K562 (cell line): ENCODE measurements around the gene KCTD19. TPM values are rescaled to one million over a fixed set of nuclear protein-coding genes. Genes with fewer than 3 reads are reported as not detected.
A peak's percentile ranks its signal among the peaks of the same experiment; 100 is the strongest.

ENCODE experiments used
- ARNT ChIP-seq, 2 experiments: fragments of 450-650 bp; IDR thresholded peaks; 2 replicates each; pipeline ENCODE4 v1.6.1; 2016; ENCODE audit warnings: mild to moderate bottlenecking in 1 of 2
- ASH1L ChIP-seq: fragments of 450-650 bp; IDR thresholded peaks from 2 replicates; pipeline ENCODE4 v1.6.1; 2018; ENCODE audit warnings: borderline replicate concordance, mild to moderate bottlenecking, low read depth; ENCODE audit not compliant: partially characterized antibody
- BHLHE40 ChIP-seq: IDR thresholded peaks from 2 replicates; pipeline ENCODE4 v1.6.1; 2011; ENCODE audit warnings: low read length, improper control_type of control experiment
- CSDE1 ChIP-seq, 2 experiments: fragments of 450-650 bp; IDR thresholded peaks; 2 replicates each; pipeline ENCODE4 v1.6.1; 2016; ENCODE audit warnings: mild to moderate bottlenecking in 1 of 2
- ETV5 ChIP-seq: sonication (generic); formaldehyde crosslinking; IDR thresholded peaks from 2 replicates; pipeline ENCODE4 v1.4.0; 2020; ENCODE audit warnings: low read depth, mild to moderate bottlenecking, missing genetic modification reagents
- MEF2D ChIP-seq: conservative IDR thresholded peaks from 2 replicates; pipeline ENCODE4 v1.6.1; 2016; ENCODE audit warnings: low read depth, missing genetic modification characterization, missing compliant biosample characterization
- SMARCA5 ChIP-seq: fragments of 450-650 bp; IDR thresholded peaks from 2 replicates; pipeline ENCODE4 v1.6.1; 2016
- TAL1 ChIP-seq: fragments of 450-650 bp; IDR thresholded peaks from 2 replicates; pipeline ENCODE4 v1.6.1; 2016; ENCODE audit warnings: mild to moderate bottlenecking
- TBP ChIP-seq: optimal IDR thresholded peaks from 2 replicates; pipeline ENCODE3; 2011; ENCODE audit warnings: low read depth, low read length, improper control_type of control experiment
- ZBTB7A ChIP-seq: IDR thresholded peaks from 2 replicates; pipeline ENCODE4 v1.6.1; 2011; ENCODE audit warnings: low read depth, mild to moderate bottlenecking, low read length, moderate library complexity, borderline replicate concordance; ENCODE audit not compliant: control insufficient read depth
- ZNF239 ChIP-seq: fragments of 250-450 bp; sonication (Bioruptor Pico); IDR thresholded peaks from 2 replicates; pipeline ENCODE4 v1.4.0; 2020; ENCODE audit warnings: mild to moderate bottlenecking
- ZNF384 ChIP-seq: IDR thresholded peaks from 2 replicates; pipeline ENCODE4 v1.6.1; 2012; ENCODE audit warnings: low read depth, low read length, improper control_type of control experiment
- ZNF431 ChIP-seq: sonication (generic); formaldehyde crosslinking; IDR thresholded peaks from 2 replicates; pipeline ENCODE4 v1.8.0; 2022; ENCODE audit warnings: mild to moderate bottlenecking, missing genetic modification reagents
- ZNF785 ChIP-seq: fragments of 250-450 bp; sonication (Bioruptor Pico); IDR thresholded peaks from 2 replicates; pipeline ENCODE4 v1.4.0; 2020; ENCODE audit warnings: mild to moderate bottlenecking
- ZSCAN32 ChIP-seq: fragments of 450-650 bp; formaldehyde crosslinking; IDR thresholded peaks from 2 replicates; pipeline ENCODE4 v1.4.0; 2020; ENCODE audit warnings: mild to moderate bottlenecking, moderate library complexity
- polyA plus RNA-seq, 8 experiments: library from polyadenylated mRNA; depleted of rRNA in 4 of 8; stranded (reverse) in 5 of 8; unstranded in 3 of 8; fragments of >200 nt; fragmentation: Nextera tagmentation in 2 of 8; fragmentation: Illumina TruSeq in 1 of 8; extraction: Ambion mirVana in 2 of 8; extraction: Trizol in 1 of 8; gene quantifications; 2 replicates each; pipeline versions ENCODE4 v1.2.1 to v1.2.3, GENCODE V29; 2011 to 2014; ENCODE audit warnings: inconsistent platforms in 1 of 8, missing spikeins in 1 of 8
- total RNA-seq, 7 experiments: library from RNA; depleted of rRNA in 6 of 7; stranded (reverse); fragments of >200 nt in 6 of 7; fragmentation: Illumina TruSeq in 2 of 7; extraction: Trizol in 2 of 7; gene quantifications; 2 replicates each; pipeline versions ENCODE4 v1.2.1 to v1.2.3, GENCODE V29; 2011 to 2021; ENCODE audit warnings: low replicate concordance in 1 of 7
- TF ChIP-seq, protein P1 (sequence below): sonication (generic); formaldehyde crosslinking; IDR thresholded peaks from 2 replicates; pipeline ENCODE4 v1.8.1; 2023; ENCODE audit warnings: mild to moderate bottlenecking, missing genetic modification reagents, moderate library complexity
- TF ChIP-seq, protein P2 (sequence below): sonication (generic); formaldehyde crosslinking; IDR thresholded peaks from 2 replicates; pipeline ENCODE4 v1.8.0; 2023; ENCODE audit warnings: mild to moderate bottlenecking, missing genetic modification reagents
- TF ChIP-seq, protein P3 (sequence below): fragments of 200-800 bp; sonication (Bioruptor generic); IDR thresholded peaks from 2 replicates; pipeline ENCODE4 v1.6.1; 2016; ENCODE audit warnings: missing genetic modification characterization, missing compliant biosample characterization
- TF ChIP-seq, protein P4 (sequence below): fragments of 450-650 bp; formaldehyde crosslinking; IDR thresholded peaks from 2 replicates; pipeline ENCODE4 v1.4.0; 2020; ENCODE audit warnings: mild to moderate bottlenecking

KCTD19 gene
- total and polyA plus RNA-seq, 9 of the 15 experiments (the other 6 are each of a cell fraction or from before 2014, with no cell fraction given): 0.03 to 0.91 (median 0.22) TPM; not detected in 2

DNA sequence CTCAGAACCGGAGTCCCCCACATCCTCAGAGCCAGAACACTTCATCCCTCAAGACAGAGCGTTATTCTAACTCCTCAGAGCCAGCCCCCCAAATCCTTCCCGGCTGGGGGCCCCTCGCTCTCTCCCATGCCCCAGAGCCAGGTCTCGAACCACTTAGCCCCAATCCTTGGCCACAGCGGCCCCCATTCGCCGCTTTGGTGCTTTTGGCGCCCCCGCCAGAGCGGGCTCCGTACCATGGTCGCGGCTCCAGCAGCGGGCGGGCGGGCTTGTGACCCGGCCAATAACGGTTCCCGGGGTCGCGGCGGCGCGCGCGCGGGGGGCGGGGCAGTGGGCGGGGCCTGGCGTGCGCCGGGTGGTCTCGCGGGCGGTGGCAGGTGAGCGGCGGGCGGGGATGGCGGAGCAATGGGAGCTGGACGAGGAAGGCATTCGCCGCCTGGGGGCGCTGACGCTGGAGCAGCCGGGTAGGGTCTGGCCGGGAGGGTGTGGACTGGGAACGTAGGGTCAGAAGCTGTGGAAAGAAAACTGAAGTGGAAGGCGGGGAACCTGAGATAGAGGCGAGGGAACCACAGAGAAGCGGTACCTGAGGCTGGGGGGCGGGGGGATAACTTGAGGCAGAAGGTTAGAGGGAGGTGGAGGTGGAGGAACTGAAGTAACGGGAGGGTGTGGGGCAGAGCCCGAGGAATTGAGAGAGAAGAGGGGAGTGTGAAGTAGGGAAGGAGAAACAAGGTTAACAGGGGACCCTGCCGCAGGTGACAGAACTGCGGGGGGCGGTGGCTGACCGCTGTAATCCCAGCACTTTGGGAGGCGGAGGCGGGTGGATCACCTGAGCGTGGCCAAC is at the start of gene KCTD19, which contains the start of gene LRRC36 (continued):
- TF ChIP-seq, protein P1, sequence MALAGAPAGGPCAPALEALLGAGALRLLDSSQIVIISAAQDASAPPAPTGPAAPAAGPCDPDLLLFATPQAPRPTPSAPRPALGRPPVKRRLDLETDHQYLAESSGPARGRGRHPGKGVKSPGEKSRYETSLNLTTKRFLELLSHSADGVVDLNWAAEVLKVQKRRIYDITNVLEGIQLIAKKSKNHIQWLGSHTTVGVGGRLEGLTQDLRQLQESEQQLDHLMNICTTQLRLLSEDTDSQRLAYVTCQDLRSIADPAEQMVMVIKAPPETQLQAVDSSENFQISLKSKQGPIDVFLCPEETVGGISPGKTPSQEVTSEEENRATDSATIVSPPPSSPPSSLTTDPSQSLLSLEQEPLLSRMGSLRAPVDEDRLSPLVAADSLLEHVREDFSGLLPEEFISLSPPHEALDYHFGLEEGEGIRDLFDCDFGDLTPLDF (CRISPR knock-in tag): peak; percentile 68; the same call in 1 of the 2 replicates
- TF ChIP-seq, protein P2, sequence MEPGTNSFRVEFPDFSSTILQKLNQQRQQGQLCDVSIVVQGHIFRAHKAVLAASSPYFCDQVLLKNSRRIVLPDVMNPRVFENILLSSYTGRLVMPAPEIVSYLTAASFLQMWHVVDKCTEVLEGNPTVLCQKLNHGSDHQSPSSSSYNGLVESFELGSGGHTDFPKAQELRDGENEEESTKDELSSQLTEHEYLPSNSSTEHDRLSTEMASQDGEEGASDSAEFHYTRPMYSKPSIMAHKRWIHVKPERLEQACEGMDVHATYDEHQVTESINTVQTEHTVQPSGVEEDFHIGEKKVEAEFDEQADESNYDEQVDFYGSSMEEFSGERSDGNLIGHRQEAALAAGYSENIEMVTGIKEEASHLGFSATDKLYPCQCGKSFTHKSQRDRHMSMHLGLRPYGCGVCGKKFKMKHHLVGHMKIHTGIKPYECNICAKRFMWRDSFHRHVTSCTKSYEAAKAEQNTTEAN (CRISPR knock-in tag): no peak
- TF ChIP-seq ASH1L: peak; percentile 28
- no peak for TF ChIP-seq ZNF384
- TF ChIP-seq, protein P3, sequence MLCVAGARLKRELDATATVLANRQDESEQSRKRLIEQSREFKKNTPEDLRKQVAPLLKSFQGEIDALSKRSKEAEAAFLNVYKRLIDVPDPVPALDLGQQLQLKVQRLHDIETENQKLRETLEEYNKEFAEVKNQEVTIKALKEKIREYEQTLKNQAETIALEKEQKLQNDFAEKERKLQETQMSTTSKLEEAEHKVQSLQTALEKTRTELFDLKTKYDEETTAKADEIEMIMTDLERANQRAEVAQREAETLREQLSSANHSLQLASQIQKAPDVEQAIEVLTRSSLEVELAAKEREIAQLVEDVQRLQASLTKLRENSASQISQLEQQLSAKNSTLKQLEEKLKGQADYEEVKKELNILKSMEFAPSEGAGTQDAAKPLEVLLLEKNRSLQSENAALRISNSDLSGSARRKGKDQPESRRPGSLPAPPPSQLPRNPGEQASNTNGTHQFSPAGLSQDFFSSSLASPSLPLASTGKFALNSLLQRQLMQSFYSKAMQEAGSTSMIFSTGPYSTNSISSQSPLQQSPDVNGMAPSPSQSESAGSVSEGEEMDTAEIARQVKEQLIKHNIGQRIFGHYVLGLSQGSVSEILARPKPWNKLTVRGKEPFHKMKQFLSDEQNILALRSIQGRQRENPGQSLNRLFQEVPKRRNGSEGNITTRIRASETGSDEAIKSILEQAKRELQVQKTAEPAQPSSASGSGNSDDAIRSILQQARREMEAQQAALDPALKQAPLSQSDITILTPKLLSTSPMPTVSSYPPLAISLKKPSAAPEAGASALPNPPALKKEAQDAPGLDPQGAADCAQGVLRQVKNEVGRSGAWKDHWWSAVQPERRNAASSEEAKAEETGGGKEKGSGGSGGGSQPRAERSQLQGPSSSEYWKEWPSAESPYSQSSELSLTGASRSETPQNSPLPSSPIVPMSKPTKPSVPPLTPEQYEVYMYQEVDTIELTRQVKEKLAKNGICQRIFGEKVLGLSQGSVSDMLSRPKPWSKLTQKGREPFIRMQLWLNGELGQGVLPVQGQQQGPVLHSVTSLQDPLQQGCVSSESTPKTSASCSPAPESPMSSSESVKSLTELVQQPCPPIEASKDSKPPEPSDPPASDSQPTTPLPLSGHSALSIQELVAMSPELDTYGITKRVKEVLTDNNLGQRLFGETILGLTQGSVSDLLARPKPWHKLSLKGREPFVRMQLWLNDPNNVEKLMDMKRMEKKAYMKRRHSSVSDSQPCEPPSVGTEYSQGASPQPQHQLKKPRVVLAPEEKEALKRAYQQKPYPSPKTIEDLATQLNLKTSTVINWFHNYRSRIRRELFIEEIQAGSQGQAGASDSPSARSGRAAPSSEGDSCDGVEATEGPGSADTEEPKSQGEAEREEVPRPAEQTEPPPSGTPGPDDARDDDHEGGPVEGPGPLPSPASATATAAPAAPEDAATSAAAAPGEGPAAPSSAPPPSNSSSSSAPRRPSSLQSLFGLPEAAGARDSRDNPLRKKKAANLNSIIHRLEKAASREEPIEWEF (CRISPR knock-in tag): no peak
- TF ChIP-seq, protein P4, sequence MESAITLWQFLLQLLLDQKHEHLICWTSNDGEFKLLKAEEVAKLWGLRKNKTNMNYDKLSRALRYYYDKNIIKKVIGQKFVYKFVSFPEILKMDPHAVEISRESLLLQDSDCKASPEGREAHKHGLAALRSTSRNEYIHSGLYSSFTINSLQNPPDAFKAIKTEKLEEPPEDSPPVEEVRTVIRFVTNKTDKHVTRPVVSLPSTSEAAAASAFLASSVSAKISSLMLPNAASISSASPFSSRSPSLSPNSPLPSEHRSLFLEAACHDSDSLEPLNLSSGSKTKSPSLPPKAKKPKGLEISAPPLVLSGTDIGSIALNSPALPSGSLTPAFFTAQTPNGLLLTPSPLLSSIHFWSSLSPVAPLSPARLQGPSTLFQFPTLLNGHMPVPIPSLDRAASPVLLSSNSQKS: no peak
- TF ChIP-seq ZNF239: no peak
- no peak for TF ChIP-seq MEF2D (tag)
- no peak for TF ChIP-seq ETV5 (CRISPR knock-in tag)
- TF ChIP-seq ZNF785 (CRISPR knock-in tag): no peak
- peak; percentile 45 for TF ChIP-seq TBP
- TF ChIP-seq ARNT (IDR thresholded peaks at IDR 0.05): peak in 1 of 2 experiments; percentile 45; a peak in 1 of 4 replicates
- TF ChIP-seq TAL1: no peak
- TF ChIP-seq SMARCA5: peak; percentile 59; the same call in 1 of the 2 replicates
- TF ChIP-seq CSDE1 (IDR thresholded peaks at IDR 0.05): no peak
- peak; percentile 84; the same call in 1 of the 2 replicates for TF ChIP-seq ZBTB7A
- TF ChIP-seq ZSCAN32 (CRISPR knock-in tag): no peak
- no peak for TF ChIP-seq ZNF431 (CRISPR knock-in tag)
- 0 out of 2 replicates have a peak, but pooled peaks have one; percentile 25 for TF ChIP-seq BHLHE40
